ENCODE measurements around the gene TMEM109.

- TF ChIP-seq, protein P1, sequence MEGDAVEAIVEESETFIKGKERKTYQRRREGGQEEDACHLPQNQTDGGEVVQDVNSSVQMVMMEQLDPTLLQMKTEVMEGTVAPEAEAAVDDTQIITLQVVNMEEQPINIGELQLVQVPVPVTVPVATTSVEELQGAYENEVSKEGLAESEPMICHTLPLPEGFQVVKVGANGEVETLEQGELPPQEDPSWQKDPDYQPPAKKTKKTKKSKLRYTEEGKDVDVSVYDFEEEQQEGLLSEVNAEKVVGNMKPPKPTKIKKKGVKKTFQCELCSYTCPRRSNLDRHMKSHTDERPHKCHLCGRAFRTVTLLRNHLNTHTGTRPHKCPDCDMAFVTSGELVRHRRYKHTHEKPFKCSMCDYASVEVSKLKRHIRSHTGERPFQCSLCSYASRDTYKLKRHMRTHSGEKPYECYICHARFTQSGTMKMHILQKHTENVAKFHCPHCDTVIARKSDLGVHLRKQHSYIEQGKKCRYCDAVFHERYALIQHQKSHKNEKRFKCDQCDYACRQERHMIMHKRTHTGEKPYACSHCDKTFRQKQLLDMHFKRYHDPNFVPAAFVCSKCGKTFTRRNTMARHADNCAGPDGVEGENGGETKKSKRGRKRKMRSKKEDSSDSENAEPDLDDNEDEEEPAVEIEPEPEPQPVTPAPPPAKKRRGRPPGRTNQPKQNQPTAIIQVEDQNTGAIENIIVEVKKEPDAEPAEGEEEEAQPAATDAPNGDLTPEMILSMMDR (IDR thresholded peaks at IDR 0.05) = no peak
- no peak for TF ChIP-seq POLR2AphosphoS5 (IDR thresholded peaks at IDR 0.05; ENCODE audit: insufficient read depth in 1 of 2, low read depth in 1 of 2)
Observed at GRCh38 chr11:60912223-60912850, 1.6 kb upstream of the TMEM109 start.
